GM18861 (cell line): ENCODE data around the gene UNC93A.
"Not testable (repeated sequence)": the region's sequence is repeated elsewhere in the genome, so short reads cannot be mapped to it uniquely, and the experiment has no call there.

Experiments used
- ATAC-seq: cut with Tn5 transposase; IDR thresholded peaks from one replicate; pipeline ENCODE4 v1.9.1; 2021; ENCODE audit not compliant: unreplicated experiment

The UNC93A gene

GRCh38 chr6:167290786-167291622, at the start of gene UNC93A:
UNC93A (plus strand) TSS chr6:167291315; CDS start chr6:167291490, 175 bp downstream.
- no peak for ATAC-seq

DNA sequence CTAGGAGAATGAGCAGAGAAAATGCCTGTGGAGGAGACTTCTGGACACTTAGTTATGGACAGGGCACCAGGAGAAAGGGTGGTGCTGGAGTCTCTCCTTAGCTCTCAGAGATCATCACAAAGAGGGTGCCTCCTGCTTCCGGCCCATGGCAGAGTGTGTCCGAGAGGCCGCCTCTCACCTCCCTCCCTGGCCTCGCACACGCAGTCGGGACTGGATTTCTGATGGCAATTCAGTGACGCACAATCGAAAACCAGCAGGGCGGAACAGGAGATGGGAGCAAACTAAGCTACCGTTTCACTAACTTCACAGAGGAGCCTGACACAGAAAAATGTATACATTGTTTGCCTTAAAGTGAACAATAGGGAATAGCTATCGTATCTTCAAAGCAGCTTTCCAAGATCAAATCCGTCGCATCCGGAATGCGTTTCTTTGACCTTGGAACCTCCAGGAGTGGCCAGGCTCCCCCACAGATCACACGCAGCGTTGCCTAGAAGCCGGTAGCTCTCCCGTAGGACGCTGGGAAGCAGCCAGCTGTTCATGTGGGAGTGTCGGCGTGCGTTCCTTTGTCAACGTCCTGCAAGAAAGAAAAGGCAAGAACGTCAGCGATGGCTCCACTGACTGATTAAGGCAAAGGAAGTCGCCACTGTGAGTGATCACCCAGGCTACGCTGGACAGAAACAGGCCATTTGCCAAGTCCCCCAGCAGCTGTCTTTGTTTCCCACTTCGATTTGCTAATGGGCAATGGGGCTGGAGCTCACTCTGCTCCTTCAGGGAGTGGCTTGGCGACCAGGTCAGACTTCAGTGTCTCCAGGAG, 49.6 kb upstream of the UNC93A start:
- not testable (repeated sequence) for ATAC-seq

DNA sequence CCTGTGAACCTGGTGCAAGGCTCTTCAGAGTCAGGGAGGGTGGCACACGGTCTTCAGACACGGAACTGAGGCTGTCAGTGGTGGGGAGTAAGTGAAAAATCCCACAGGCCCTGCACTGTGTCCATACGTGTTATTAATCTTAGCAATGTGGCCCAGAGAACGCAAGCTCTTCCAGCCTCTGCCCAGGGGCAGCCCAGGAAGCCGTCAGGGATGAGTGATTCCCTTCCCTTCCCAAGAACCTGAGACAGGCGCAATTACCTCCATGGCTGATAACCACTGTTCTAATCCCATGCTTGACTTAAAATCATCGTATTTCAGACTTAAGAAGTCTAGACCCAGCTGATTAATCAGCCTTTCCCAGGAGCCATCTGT, 49.0 kb upstream of the UNC93A start:
- not testable (repeated sequence) for ATAC-seq

- ATAC-seq: not testable (repeated sequence)
Observed at GRCh38 chr6:167242511-167243051, 48.5 kb upstream of the UNC93A start.

- no peak for ATAC-seq
Observed at GRCh38 chr6:167244064-167244960, 46.8 kb upstream of the UNC93A start.

DNA sequence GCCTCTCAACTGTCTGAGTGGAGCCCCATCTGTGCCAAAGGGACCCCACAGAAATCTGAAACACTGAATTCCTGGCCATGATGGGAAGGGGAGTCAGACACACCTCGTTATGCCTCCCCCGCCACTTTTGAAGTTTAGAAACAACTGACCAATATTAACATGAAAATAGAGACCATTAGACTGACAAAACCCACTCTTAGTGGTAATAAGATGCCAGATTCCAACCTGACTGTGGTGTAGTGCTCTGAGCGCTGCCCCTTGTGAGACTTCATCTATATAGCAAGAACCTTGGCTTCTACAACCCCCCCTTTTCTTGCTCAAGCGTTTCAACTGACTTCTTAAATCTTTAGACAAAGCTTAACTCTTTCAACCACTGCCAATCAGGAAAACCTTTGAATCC, 46.1 kb upstream of the UNC93A start:
- ATAC-seq: no peak

DNA sequence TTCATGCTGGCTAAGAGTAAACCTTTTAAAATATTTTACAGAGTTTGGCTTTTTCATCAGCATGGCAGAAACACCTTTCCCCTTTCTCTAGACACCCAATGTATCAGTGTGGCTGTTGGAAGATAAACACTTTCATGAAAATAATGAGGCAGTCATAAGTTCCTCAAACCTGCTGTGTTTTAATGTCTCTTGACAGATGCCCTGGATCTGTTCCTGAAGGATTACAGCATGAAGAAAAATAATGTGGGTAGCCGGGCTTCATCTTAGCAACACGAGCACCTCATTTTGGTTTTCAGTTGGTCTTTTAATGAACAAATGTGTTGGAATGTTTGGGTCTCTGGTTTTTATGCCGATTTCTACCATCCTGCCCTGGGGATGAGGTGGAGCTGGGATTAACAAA, 45.5 kb upstream of the UNC93A start:
- no peak for ATAC-seq

DNA sequence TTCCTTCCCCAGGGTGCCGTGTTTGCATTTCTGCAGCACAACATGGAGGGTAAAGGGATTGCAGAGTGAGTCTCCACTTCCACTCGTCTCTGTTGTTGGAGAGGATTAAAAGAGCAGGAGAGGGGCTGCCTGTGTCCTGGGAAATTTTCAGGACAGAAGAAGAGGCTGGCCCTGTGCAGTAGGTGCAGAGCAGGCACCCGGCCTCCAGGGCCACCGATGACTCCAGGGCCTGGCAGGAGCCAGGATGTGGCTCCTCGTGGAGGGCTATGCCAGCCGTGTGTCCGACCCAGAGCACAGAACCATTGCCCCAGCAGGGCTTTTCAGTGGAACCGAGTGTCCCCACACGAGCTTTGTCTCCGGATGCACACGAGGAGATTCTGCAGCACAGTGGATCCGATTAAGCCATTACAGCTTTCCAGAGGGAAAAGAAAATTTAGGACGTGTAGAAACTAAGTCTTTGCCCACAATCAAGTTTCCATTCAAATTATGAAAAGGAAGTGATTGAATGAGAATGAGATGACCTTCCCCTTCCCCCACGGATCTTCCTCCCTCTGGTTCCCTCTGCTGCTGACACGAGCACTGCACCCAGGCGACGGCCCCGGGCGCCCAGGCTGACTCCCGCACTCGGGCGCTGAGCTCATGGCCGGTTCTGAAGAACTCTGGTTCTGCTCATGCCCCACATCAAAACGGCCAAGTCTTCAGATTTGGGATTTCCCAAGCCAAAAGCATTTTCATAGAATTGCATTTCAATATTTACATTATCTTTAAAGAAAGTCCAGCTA, 43.1 kb upstream of the UNC93A start:
- no peak for ATAC-seq

DNA sequence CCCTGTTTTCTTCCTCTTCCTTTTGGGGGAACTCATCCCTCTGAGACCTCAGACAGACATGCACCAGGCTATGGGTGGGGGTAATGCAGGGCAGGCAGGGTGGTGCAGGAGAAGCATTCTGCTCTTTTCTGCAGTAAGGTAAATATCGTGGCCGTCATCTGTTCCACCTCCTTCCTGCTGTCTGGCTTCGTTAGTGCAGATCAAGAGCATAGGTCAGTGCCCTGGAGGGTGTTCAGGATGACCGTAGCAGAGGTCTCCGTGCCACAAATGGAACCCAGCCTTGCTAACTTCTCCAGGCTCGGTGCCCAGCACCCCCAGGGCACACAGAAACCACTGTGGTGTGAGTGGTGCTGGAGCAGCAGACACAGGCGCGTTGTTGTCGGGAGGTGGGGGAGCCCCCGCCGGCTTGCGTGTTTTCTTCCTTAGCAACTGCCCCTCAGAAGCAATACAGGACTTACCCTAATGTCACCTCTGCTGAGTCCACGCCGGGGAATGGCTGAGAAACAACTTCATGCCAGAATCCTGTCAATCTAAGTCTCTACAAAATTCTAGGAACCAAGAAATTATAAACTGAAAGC, 42.1 kb upstream of the UNC93A start:
- ATAC-seq: not testable (repeated sequence)

- no peak for ATAC-seq
Observed at GRCh38 chr6:167252271-167252670, 38.8 kb upstream of the UNC93A start.

DNA sequence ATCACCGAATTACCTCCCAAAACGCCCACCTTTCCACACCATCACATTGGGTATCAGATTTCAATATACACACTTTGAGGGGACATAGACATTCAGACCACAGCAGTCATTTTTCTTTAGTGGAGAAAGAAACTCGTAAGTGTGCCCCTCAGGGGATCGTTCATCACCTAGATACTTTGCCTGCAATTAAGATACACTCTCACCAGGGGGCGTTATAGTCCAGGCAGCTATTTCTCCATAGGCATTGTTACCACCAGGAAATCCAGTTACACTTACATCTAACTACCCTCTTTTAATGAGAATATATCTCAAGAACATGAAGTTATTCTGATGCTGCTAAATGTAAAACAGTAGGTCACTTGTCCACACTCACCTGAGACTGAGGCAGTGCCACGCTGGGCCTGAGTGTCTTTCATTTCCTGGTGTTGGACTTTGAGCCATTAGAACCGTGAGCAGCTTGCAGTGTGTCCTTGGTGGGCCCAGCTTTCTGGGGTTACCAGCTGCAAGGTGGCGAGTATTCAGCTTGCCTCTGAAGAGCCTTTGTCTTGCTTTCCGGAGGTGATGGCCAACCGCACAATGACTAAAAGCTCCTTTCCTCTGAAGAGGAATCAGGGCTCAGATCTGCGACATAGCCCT, 35.1 kb upstream of the UNC93A start:
- ATAC-seq: no peak

DNA sequence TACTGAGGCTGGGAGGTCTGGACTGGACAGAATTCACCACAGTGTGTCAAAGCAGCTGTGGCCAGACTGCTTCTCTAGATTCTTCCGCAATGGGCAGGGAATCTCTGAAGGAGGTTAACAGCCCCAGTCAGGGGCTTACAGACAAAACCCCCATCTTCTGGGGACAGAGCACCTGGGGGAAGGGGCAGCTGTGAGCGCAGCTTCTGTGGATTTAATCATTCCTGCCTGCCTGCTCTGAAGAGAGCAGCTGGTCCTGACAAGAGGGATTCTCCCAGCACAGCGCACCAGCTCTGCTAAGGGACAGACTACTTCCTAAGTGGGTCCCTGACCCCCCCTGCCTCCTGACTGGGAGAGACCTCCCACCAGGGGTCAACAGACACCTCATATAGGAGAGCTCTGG, 32.5 kb upstream of the UNC93A start:
- no peak for ATAC-seq

- not testable (repeated sequence) for ATAC-seq
Observed at GRCh38 chr6:167266057-167266829, 24.9 kb upstream of the UNC93A start.

- no peak for ATAC-seq
Observed at GRCh38 chr6:167266830-167267555, 24.1 kb upstream of the UNC93A start.

DNA sequence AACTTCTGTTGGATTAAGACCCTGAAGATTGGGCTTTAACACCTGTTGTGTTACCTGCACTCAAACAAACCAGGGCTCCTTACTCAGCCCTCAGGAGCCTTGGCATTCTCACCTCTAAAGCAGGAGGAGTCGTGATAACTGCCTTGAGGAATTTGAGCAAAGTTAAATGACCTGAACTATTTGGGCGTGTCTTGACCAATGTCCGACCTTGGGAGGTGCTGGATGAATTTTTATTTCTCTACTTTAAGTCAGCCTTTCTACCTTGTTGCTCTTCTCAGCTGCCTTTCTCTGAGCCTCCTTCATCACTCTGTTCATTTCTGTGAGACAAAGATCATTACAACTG, 23.6 kb upstream of the UNC93A start:
- ATAC-seq: not testable (repeated sequence)

DNA sequence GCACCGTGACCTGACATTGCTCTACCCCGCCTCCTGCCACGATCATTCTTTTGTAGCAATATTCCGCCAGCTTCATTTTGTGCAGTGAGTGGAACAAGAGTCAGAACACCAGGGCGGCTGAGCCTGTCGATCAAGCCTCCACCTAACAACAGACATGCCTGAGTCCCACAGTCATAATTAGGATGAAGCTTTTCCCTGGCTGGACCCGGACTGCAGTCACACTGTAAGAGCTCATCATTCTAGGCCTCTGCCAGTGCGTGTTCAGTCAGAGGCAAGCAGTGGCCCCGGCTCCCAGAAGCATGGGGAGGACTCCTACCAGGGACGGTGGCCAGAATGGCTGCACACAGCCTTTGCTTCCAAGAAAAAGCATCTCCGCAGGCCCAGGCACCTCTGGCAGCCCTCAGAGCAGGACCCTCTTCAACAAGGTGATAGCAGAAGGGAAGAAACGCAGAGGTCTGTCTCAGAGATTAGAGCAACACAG, 23.2 kb upstream of the UNC93A start:
- ATAC-seq: no peak

DNA sequence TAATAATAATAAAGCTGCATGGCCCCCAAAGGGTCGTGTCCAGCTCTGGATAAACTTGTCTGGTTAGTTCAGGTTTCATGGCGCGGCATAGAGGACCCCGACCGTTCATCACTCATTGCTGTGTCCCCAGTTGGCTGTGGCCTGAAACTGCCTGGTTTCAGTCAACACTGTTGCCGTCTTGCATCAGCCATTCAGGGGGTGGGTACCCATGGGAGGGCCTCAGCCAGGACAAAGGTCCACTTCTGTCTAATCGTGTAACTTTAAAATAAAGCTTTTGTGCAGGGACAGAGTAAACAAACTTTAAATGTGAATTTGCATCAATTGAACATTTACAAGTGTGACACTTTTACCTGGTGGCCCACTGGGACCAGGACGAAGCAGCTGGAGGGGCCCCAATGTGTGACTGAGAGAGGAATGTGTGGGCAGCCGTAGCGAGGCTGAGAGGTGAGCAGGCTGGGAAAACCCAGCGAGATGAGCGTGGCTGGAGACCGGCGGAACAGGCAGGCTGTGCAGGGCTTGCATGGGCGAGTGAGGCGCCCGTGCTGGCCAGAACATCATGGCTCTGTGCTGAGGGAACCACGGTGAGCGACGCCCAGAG, 22.3 kb upstream of the UNC93A start:
- no peak for ATAC-seq
